Sigmoid colon (tissue), 7 donors: ENCODE data around the gene CHST8. TPM values are rescaled to one million over a fixed set of nuclear protein-coding genes. Genes with fewer than 3 reads are reported as not detected.

Experiments
- DNase-seq: peaks from one replicate; pipeline ENCODE4 v3.0.0-alpha.2; 2019
- H3K27ac ChIP-seq, 4 donors: fragments of 200-600 bp; sonication (generic); one replicate each; pipeline ENCODE4 v1.5.1; 2016 to 2019; ENCODE audit warnings: mild to moderate bottlenecking in 1 of 4
- H3K27me3 ChIP-seq, 3 donors: fragments of 200-600 bp; sonication (generic); one replicate each; pipeline ENCODE4 v1.5.1; 2019; ENCODE audit warnings: mild to moderate bottlenecking in 1 of 3
- H3K36me3 ChIP-seq, 4 donors: fragments of 200-600 bp; sonication (generic); one replicate each; pipeline ENCODE4 v1.5.1; 2016 to 2019
- H3K4me1 ChIP-seq, 4 donors: fragments of 200-600 bp; sonication (generic); one replicate each; pipeline ENCODE4 v1.5.1; 2017 to 2019
- H3K4me3 ChIP-seq, 4 donors: fragments of 200-600 bp; sonication (generic); one replicate each; pipeline ENCODE4 v1.5.1; 2017 to 2019; ENCODE audit warnings: mild to moderate bottlenecking in 2 of 4, moderate library complexity in 1 of 4
- H3K9me3 ChIP-seq, 4 donors: fragments of 200-600 bp in 3 of 4; sonication (generic) in 3 of 4; one replicate each; pipeline versions ENCODE4 v1.5.1 to v1.6.1; 2013 to 2019
- EP300 ChIP-seq, 4 donors: sonication (generic); formaldehyde crosslinking; IDR thresholded peaks; one replicate each; pipeline ENCODE4 v1.6.1; 2017; ENCODE audit warnings: antibody characterized with exemption in 4 of 4
- POLR2A ChIP-seq, 2 donors: fragments of 450-650 bp; IDR thresholded peaks; one replicate each; pipeline ENCODE4 v1.6.1; 2016; ENCODE audit warnings: antibody characterized with exemption in 2 of 2, mild to moderate bottlenecking in 2 of 2, moderate library complexity in 2 of 2
- POLR2AphosphoS5 ChIP-seq, 4 donors: sonication (generic); formaldehyde crosslinking; IDR thresholded peaks; one replicate each; pipeline ENCODE4 v1.6.1; 2017; ENCODE audit warnings: antibody characterized with exemption in 4 of 4
- WGBS, 2 donors: extraction: QIAGEN DNeasy Blood & Tissue Kit; methylation state at CpG; one replicate each; pipeline ENCODE4 v1.1.7; 2013; 5-methylcytosine and 5-hydroxymethylcytosine counted together
- intact Hi-C: fragments of 100-400 bp; cut with DNase I; formaldehyde crosslinking; loops from one replicate; pipeline ENCODE4 v1.15.1; 2023
- polyA plus RNA-seq, 3 donors: library from polyadenylated mRNA; stranded (reverse); fragments of 200-250 nt; gene quantifications; one replicate each; pipeline ENCODE4 v1.2.3, GENCODE V29; 2013
- total RNA-seq, 4 donors: library from RNA; depleted of rRNA; stranded (reverse); fragments of >200 nt; gene quantifications; one replicate each; pipeline ENCODE4 v1.1.0, GENCODE V29; 2016
- TF ChIP-seq, protein P1 (sequence below), 4 experiments: fragments of 450-650 bp in 3 of 4; fragments of 200-600 bp in 1 of 4; IDR thresholded peaks; one replicate each; pipeline ENCODE4 v1.5.1; 2016 to 2019; ENCODE audit warnings: antibody characterized with exemption in 4 of 4, mild to moderate bottlenecking in 3 of 4, moderate library complexity in 2 of 4
- donor health status: healthy with polysubstance abuse.
- donor health status: Bipolar disorder and iron deficiency.
- donor health status: healthy.

The CHST8 gene
- total and polyA plus RNA-seq, 7 donors, result 0.35 to 0.60 (median 0.36) TPM; not detected in 4

DNA sequence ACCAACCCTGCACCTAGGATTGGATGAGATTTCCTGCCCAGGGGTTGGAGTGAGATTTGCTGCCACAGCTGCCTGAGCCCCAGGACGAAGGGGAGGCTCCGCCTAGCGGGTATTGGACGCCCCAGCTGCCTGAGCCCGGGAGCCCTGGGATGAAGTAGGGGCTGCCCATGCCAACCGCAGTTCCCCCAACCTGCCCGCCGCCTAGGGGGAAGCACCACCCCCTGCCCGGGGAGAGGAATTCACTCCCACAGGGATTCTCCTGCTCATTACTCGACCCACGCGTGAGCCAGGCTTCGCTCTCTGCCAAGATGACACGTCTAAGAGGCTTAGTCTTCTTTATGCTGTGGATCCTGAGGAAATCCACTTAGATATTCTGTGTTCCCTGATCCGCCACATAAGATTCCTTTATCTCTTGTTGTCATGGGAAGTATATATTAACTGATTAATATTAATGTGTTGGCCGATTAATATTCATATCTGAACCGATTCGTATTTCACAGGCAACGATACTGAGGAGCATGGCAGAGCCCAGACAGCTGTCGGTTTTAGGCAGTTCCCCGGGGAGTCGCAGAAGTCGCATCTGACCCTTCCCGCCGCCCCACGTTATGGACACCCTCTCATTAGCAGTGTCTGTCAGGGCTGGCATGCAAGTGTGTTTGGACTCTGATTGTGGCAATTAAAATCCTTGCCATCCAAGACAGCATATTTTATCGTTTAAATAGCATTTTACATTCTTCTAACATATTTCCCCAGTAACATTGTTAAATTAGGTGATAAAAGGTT, 130.5 kb downstream of the CHST8 start:
- Histone ChIP-seq H3K4me3 (no peak overlapping the region), H3K27ac (no peak overlapping the region), H3K27me3 (peaks cover 0 to 20% (median 0%) of the 10 kb centered on the region in 3 donors), H3K9me3 (no peaks in the 10 kb centered on the region), H3K4me1 (no peaks in the 10 kb centered on the region), H3K36me3 (no peaks in the 10 kb centered on the region)
- TF ChIP-seq EP300 (IDR thresholded peaks at IDR 0.05) (no peak), POLR2A (IDR thresholded peaks at IDR 0.05) (no peak), POLR2AphosphoS5 (IDR thresholded peaks at IDR 0.05) (no peak)
- TF ChIP-seq, protein P1, sequence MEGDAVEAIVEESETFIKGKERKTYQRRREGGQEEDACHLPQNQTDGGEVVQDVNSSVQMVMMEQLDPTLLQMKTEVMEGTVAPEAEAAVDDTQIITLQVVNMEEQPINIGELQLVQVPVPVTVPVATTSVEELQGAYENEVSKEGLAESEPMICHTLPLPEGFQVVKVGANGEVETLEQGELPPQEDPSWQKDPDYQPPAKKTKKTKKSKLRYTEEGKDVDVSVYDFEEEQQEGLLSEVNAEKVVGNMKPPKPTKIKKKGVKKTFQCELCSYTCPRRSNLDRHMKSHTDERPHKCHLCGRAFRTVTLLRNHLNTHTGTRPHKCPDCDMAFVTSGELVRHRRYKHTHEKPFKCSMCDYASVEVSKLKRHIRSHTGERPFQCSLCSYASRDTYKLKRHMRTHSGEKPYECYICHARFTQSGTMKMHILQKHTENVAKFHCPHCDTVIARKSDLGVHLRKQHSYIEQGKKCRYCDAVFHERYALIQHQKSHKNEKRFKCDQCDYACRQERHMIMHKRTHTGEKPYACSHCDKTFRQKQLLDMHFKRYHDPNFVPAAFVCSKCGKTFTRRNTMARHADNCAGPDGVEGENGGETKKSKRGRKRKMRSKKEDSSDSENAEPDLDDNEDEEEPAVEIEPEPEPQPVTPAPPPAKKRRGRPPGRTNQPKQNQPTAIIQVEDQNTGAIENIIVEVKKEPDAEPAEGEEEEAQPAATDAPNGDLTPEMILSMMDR (IDR thresholded peaks at IDR 0.05), result no peak
- no peak for DNase-seq
- intact Hi-C loops, result no loop called here
- 73 to 74% methylated on average over 27 of the region's 27 CpGs for WGBS, 2 donors

DNA sequence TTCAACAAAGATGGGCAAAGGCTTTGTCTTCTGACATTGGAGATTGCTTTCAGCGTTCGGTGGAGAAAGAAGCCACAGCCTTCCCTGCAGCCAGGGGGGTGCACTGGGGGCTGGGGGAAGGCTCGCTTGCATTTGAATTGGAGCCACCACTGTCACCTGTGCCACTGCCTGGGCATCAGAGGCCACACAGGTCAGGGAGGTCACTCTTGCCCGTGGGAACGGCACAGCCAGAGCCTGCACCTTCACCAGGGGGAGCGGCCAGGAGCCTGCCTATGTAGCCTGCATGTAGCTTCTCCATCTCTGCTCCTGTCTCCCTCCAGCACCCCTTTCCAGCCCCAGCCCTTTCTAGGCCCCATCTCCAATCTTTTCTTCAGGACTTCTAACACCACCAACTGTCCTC, 131.2 kb downstream of the CHST8 start:
- H3K4me3 ChIP-seq, result no peak overlapping the region
- DNase-seq, result no peak
- intact Hi-C loops, result no loop called here
- TF ChIP-seq EP300 (IDR thresholded peaks at IDR 0.05) (no peak), POLR2AphosphoS5 (IDR thresholded peaks at IDR 0.05) (no peak), POLR2A (IDR thresholded peaks at IDR 0.05) (no peak)
- TF ChIP-seq, protein P1 (IDR thresholded peaks at IDR 0.05), result no peak
- H3K9me3 ChIP-seq, result no peaks in the 10 kb centered on the region
- no peaks in the 10 kb centered on the region for H3K4me1 ChIP-seq
- no peaks in the 10 kb centered on the region for H3K36me3 ChIP-seq
- no peak overlapping the region for H3K27ac ChIP-seq
- 74 to 79% methylated on average over 6 of the region's 6 CpGs for WGBS, 2 donors
- peaks cover 0 to 20% (median 0%) of the 10 kb centered on the region in 3 donors for H3K27me3 ChIP-seq

DNA sequence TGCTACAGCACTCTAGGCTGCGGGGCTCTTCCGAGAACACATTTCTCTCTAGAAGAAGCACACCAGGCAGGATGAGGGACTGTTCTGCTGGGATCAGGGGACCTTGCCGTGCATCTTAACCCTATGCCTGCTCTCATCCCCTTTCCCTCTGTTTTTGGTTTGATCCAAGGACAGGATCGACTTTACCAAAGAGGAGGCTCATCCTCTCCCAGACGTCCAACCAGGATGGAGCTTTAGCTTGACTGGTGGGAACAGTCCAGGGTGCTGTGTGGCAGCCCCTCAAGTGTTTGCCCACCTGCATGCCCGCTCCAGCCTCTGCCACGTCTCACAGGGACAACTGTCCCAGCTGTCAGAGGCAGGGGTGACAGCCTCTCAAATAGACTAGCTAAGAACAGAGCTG, 132.6 kb downstream of the CHST8 start:
- intact Hi-C loops, result no loop called here
- WGBS, 2 donors, result 61 to 83% methylated on average over 7 of the region's 7 CpGs
- no peak for TF ChIP-seq POLR2AphosphoS5 (IDR thresholded peaks at IDR 0.05)
- no peak for TF ChIP-seq EP300 (IDR thresholded peaks at IDR 0.05)
- TF ChIP-seq POLR2A (IDR thresholded peaks at IDR 0.05), result no peak
- TF ChIP-seq, protein P1 (IDR thresholded peaks at IDR 0.05), result no peak
- Histone ChIP-seq H3K27ac (no peak overlapping the region), H3K4me3 (no peak overlapping the region), H3K9me3 (no peaks in the 10 kb centered on the region), H3K36me3 (no peaks in the 10 kb centered on the region), H3K4me1 (peaks cover 0 to 6% (median 0%) of the 10 kb centered on the region in 4 donors), H3K27me3 (peaks cover 0 to 13% (median 0%) of the 10 kb centered on the region in 3 donors)
- no peak for DNase-seq

DNA sequence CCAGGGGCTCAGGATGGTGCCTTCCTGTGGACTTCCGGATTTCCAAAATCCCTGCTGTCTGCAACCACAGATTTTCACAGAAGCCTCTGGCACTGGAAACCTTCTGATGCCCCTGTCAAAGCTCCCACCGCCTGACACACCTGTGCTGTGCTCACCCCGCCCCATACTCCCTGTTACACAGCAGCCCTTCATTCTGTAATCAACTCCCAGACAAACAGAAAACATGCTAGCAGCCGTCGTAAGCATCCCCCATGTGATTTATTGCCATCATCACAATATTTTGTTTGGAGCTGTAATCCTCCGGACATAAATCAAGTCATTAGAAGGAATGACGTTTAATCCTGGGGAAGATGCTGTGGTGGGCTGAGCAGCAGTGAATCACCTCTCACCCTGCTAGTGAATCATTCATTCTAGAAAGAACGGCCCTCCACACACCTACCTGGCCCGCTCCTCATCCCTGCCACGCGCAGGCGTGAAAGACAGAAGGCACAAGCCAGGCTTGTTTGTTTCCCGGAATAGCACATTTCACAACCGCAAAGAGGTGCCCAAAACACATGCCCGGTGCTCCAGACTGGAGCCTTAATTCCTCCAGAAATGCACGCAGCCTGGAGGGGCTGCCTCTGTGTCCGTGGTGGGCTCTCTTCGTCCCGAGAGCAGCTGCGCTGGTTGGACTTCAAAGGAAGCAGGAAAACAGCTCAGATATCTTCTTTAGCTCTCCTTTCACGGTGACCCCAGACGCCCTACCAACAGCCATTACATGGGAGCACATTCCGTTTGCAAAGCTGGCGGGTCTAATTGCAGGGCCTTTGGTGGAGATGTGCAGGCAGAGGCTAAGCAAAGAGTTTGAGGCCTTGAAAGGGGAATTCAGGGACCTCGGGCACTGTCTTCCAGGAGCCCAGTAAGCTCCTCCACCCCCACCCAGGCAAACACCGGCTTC, 133.6 kb downstream of the CHST8 start:
- Histone ChIP-seq H3K9me3 (no peaks in the 10 kb centered on the region), H3K27me3 (peaks cover 0 to 13% (median 0%) of the 10 kb centered on the region in 3 donors), H3K4me1 (peaks cover 0 to 6% (median 0%) of the 10 kb centered on the region in 4 donors), H3K4me3 (no peak overlapping the region), H3K27ac (no peak overlapping the region), H3K36me3 (no peaks in the 10 kb centered on the region)
- intact Hi-C loops, result no loop called here
- DNase-seq, result no peak
- WGBS, 2 donors, result 41 to 56% methylated on average over 26 of the region's 26 CpGs
- TF ChIP-seq POLR2AphosphoS5 (IDR thresholded peaks at IDR 0.05) (no peak), EP300 (IDR thresholded peaks at IDR 0.05) (no peak), POLR2A (IDR thresholded peaks at IDR 0.05) (no peak)
- TF ChIP-seq, protein P1 (IDR thresholded peaks at IDR 0.05), result no peak
